PC-9 (cell line): ENCODE measurements around the gene DNPEP.

Source experiments
- EZH2 ChIP-seq: fragments of 200-600 bp; sonication (generic); IDR thresholded peaks from 2 replicates; pipeline ENCODE4 v1.8.0; 2017; ENCODE audit warnings: antibody characterized with exemption, low read depth
- TF ChIP-seq, protein P1 (sequence below): fragments of 200-600 bp; sonication (generic); conservative IDR thresholded peaks from 2 replicates; pipeline ENCODE4 v1.6.1; 2017; ENCODE audit warnings: mixed run types, antibody characterized with exemption, mild to moderate bottlenecking, moderate library complexity

DNA sequence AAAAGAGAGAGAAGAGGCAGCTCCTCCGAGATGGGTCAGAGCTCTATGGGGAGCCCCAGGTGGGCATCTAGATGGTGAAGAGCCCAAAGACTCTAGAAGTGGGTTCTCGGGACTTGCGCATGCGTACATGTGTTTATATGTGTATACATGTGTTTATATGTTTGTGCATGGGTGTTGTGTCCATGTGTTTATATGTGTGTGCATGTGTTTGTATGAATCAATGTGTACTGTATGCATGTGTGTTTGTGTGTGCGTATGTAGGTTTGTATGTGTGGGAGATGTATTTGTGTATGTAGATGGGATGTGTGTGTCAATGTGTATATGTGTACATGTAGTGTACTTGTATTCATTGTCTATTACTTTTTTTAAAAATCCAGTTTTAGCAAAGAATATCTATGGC lies 25.6 kb downstream of the DNPEP start:
- TF ChIP-seq, protein P1, sequence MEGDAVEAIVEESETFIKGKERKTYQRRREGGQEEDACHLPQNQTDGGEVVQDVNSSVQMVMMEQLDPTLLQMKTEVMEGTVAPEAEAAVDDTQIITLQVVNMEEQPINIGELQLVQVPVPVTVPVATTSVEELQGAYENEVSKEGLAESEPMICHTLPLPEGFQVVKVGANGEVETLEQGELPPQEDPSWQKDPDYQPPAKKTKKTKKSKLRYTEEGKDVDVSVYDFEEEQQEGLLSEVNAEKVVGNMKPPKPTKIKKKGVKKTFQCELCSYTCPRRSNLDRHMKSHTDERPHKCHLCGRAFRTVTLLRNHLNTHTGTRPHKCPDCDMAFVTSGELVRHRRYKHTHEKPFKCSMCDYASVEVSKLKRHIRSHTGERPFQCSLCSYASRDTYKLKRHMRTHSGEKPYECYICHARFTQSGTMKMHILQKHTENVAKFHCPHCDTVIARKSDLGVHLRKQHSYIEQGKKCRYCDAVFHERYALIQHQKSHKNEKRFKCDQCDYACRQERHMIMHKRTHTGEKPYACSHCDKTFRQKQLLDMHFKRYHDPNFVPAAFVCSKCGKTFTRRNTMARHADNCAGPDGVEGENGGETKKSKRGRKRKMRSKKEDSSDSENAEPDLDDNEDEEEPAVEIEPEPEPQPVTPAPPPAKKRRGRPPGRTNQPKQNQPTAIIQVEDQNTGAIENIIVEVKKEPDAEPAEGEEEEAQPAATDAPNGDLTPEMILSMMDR: no peak
- TF ChIP-seq EZH2: no peak
